Epithelial cell of proximal tubule (primary cell): ENCODE results near the gene MMP14. TPM values are rescaled to one million over a fixed set of nuclear protein-coding genes. Genes with fewer than 3 reads are reported as not detected.

ENCODE experiments used
- DNase-seq: peaks from one replicate; pipeline ENCODE4 v3.0.0-alpha.2; 2011; ENCODE audit warnings: low read depth
- H3K4me3 ChIP-seq: 2 replicates; pipeline ENCODE4 v1.5.1; 2011; ENCODE audit warnings: low read depth, mild to moderate bottlenecking, low read length
- CTCF ChIP-seq: conservative IDR thresholded peaks from 2 replicates; pipeline ENCODE4 v1.5.1; 2012; ENCODE audit warnings: low read depth, mild to moderate bottlenecking, low read length
- total RNA-seq: library from RNA; depleted of rRNA; stranded (reverse); fragments of >200 nt; gene quantifications from 2 replicates; pipeline ENCODE4 v1.2.3, GENCODE V29; 2015

Gene MMP14
- total RNA-seq, 1 donor from 2014 or later: 227 TPM

- DNase-seq: no peak
- H3K4me3 ChIP-seq: peak overlapping the region; percentile 75
- no peak for TF ChIP-seq CTCF
These were observed 1.6 kb downstream of the MMP14 start for GRCh38 chr14:22837750-22838538.

GRCh38 chr14:22838631-22839041 is 2.3 kb downstream of the MMP14 start:
- TF ChIP-seq CTCF: no peak
- DNase-seq: no peak
- H3K4me3 ChIP-seq: peak overlapping the region; percentile 75

GRCh38 chr14:22839159-22839779 is 2.9 kb downstream of the MMP14 start:
- H3K4me3 ChIP-seq: peak overlapping the region; percentile 75
- TF ChIP-seq CTCF: no peak
- DNase-seq: no peak

GRCh38 chr14:22841311-22841710 is 4.9 kb downstream of the MMP14 start:
- H3K4me3 ChIP-seq: no peak overlapping the region
- TF ChIP-seq CTCF: no peak
- no peak for DNase-seq

- no peak overlapping the region for H3K4me3 ChIP-seq
- no peak for DNase-seq
- TF ChIP-seq CTCF: no peak
These were observed 5.4 kb downstream of the MMP14 start for GRCh38 chr14:22841769-22842168.

GRCh38 chr14:22842211-22843122 is 6.1 kb downstream of the MMP14 start:
- DNase-seq: no peak
- TF ChIP-seq CTCF: no peak
- H3K4me3 ChIP-seq: no peak overlapping the region
